NCI-H748 (cell line): ENCODE results near the gene CELF5.
"Not testable (repeated sequence)": the region's sequence is repeated elsewhere in the genome, so short reads cannot be mapped to it uniquely, and the experiment has no call there.

Source experiments
- DNase-seq: peaks from one replicate; lab custom pipeline; 2025; ENCODE audit not compliant: unreplicated experiment; lab: John Stamatoyannopoulos, UW

Gene CELF5

DNA sequence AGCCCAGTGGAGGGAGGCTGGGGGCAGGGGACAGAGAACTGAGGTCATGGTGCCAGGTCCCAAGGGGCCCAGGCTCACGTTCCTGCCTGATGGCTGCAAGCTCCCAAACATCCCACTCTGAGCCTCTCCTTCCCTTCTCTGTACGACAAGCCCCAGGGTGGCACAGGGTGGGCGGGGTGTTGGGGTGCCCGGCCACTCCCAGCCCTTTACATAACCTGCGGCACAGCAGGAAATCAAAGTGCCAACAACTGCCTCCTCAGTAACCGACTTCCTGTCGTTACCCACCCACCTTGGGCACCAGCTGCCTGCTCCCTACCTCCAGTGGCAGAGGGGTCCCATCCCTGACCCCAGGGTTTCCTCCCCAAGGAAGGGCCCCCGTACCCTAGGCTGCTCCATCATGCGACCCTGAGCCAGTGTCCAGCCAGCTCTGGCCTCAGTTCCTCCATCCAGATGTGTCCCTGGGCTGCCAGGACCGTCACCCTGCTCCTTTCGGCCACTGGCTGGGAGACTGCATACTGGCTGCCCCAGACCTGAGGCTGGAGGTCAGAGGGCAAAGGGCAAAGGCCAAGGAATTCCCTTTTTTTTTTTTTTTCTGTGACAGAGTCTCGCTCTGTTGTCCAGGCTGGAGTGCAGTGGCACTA lies 114.2 kb downstream of the CELF5 start:
- no peak for DNase-seq

- DNase-seq: no peak
These were observed 115.9 kb downstream of the CELF5 start for GRCh38 chr19:3340340-3340739.

DNA sequence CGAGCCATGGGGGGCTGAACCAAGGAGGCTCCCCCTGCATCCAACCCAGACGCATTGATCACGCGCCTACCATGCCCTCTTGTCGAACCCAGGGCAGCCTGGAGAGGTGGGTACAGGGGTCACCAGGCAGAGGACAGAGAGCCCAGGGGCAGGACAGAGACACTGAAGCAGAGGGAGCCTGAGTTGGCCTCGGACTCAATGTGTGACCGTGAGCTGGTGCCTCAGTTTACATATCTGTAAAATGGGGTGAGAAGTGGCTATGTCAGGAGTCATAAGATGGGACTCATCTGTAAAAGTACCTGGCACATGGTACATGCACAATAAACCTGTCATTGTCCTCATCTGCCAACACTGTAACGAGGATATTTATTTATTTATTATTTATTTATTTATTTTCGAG lies 117.8 kb downstream of the CELF5 start:
- DNase-seq: no peak

DNA sequence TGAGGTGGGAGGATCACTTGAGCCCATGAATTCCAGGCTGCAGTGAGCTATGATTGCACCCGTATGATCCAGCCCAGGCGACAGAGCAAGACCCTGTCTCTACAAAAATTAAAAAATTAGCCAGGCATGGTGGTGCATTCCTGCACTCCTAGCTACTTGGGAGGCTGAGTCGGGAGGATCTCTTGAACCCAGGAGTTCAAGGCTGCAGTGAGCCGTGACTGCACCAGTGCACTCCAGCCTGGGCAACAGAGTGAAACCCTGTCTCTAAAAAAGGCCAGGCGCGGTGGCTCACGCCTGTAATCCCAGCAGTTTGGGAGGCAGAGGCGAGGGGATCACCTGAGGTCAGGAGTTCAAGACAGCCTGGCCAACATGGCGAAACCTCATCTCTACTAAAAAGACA lies 118.5 kb downstream of the CELF5 start:
- not testable (repeated sequence) for DNase-seq

DNA sequence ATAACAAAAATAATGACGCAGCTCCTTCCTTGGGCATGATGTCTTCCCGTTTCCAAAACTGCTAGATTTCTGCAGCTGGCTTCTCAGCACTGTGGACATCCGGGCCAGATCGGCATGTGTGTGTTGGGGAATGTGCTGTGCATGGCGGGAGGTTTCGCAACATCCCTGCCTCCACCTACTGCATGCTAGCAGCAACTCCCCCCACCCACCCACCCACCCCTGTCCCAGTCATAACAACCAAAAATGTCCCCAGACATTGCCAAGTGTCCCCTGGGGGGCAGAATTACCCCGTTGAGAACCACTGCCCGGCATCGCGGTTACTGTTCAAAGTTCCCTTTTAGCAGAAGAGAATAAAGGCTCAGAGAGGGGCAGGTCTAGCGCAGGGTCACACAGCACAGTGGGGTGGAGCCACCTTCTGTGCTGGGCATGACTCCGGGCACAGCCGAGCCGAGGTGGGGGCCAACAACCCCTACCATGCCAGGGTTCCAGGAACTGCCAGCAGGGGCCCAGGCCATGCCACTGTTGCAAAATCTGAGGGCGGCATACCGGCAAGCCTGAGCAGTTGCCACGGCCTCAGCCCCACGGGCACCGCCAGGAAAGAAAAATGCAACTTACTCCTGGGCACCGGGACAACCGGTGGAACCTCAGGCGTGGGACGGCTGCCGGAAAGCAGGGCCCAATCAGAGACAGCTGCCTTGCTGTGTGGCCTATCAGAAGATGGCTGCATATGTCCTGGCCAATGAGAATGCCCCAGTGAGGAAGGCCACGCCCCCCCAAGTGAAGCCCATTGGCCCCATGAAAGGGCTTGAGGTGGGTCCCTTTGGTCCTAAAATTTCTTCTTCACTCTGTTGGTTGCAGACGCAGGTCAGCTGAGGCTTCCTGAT lies 119.4 kb downstream of the CELF5 start:
- no peak for DNase-seq

- no peak for DNase-seq
These were observed 120.4 kb downstream of the CELF5 start for GRCh38 chr19:3344608-3345598.

DNA sequence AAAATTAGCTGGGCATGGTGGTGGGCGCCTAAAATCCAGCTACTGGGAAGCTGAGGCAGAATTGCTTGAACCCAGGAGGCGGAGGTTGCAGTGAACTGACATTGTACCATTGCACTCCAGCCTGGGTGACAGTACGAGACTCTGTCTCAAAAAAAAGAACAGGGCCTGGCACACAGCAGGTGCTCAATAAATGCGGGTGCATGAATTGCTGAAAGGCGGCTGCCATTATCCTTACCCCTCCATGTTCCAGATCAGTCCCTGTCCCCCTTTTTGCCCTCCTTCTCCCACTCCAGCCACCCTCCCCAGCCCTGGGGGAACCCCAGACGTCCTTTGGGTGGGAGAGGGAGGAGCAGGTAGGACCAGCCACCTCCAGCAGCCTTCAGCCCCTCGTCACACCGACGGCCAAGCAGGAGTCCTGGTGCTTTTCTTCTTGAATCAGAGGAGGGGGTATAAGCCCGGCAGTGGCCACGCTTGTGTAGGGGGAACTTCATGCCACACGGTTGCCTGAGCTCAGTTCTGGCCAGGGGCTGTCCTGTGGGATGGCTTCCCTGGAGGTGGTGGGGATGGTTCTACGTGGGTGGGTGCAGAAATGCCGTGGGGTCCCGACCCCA lies 121.5 kb downstream of the CELF5 start:
- DNase-seq: no peak
